Neural crest cell (in vitro differentiated cells): ENCODE results near the gene PLXDC2. TPM values are rescaled to one million over a fixed set of nuclear protein-coding genes. Genes with fewer than 3 reads are reported as not detected.

Experiments used
- DNase-seq: peaks from one replicate; pipeline ENCODE4 v3.0.0; 2021; ENCODE audit warnings: low read depth, mixed read lengths, low spot score
- H3K27ac Mint-ChIP-seq: one replicate; pipeline ENCODE4 v1.8.0; 2021; ENCODE audit warnings: mild to moderate bottlenecking, mixed read lengths; ENCODE audit not compliant: unreplicated experiment
- H3K27me3 Mint-ChIP-seq: 2 replicates; pipeline ENCODE4 v1.8.0; 2021; ENCODE audit warnings: low read depth, mild to moderate bottlenecking, mixed read lengths
- H3K36me3 Mint-ChIP-seq: 2 replicates; pipeline ENCODE4 v1.8.0; 2021; ENCODE audit warnings: low read depth, mild to moderate bottlenecking, mixed read lengths
- H3K4me1 Mint-ChIP-seq: 2 replicates; pipeline ENCODE4 v1.8.0; 2021; ENCODE audit warnings: mixed read lengths
- H3K4me3 Mint-ChIP-seq: one replicate; pipeline ENCODE4 v1.8.0; 2021; ENCODE audit warnings: mild to moderate bottlenecking, mixed read lengths
- H3K9me3 Mint-ChIP-seq: 2 replicates; pipeline ENCODE4 v1.8.0; 2021; ENCODE audit warnings: mixed read lengths
- CTCF ChIP-seq: fragments of 200-600 bp; sonication (generic); conservative IDR thresholded peaks from 2 replicates; pipeline ENCODE4 v1.5.0; 2021; ENCODE audit warnings: antibody characterized with exemption, mild to moderate bottlenecking
- total RNA-seq: library from RNA; stranded (reverse); gene quantifications from 2 replicates; pipeline ENCODE4 v1.2.1, GENCODE V29; 2021

PLXDC2 gene
- total RNA-seq, 1 donor from 2014 or later, result 4.0 TPM

DNA sequence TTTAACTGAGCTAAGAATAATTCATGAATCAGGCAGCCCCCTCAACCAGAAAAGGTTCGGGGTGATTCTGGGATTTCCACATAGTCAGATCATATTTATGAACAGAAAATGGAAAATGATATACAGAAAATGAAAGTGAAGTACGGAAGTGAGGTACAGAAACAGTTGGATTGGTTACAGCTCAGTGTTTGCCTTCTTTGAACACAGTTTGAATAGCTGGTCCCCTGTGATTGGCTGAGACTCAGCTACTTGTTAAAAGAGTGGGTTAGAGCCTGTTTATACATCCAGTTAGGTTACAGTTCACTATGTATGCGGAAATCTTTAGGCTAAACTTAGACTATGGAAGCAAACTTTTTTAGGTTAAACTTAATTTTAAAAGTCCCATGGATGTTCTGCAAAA is 511.7 kb downstream of the PLXDC2 start:
- no peaks in the 10 kb centered on the region for H3K27me3 Mint-ChIP-seq
- TF ChIP-seq CTCF, result no peak
- H3K27ac Mint-ChIP-seq, result no peak overlapping the region
- H3K4me1 Mint-ChIP-seq, result peaks cover 6% of the 10 kb centered on the region
- H3K9me3 Mint-ChIP-seq, result peaks cover 5% of the 10 kb centered on the region
- H3K4me3 Mint-ChIP-seq, result no peak overlapping the region
- DNase-seq, result no peak
- H3K36me3 Mint-ChIP-seq, result peaks cover 3% of the 10 kb centered on the region

GRCh38 chr10:20330246-20330645 is 514.0 kb downstream of the PLXDC2 start:
- Mint-ChIP-seq H3K27ac (no peak overlapping the region), H3K9me3 (peaks cover 11% of the 10 kb centered on the region), H3K4me1 (peaks cover 12% of the 10 kb centered on the region), H3K27me3 (no peaks in the 10 kb centered on the region), H3K36me3 (peaks cover 8% of the 10 kb centered on the region), H3K4me3 (no peak overlapping the region)
- no peak for DNase-seq
- no peak for TF ChIP-seq CTCF

- H3K27me3 Mint-ChIP-seq, result no peaks in the 10 kb centered on the region
- H3K4me1 Mint-ChIP-seq, result peaks cover 12% of the 10 kb centered on the region
- H3K27ac Mint-ChIP-seq, result no peak overlapping the region
- peaks cover 17% of the 10 kb centered on the region for H3K9me3 Mint-ChIP-seq
- TF ChIP-seq CTCF, result no peak
- peaks cover 19% of the 10 kb centered on the region for H3K36me3 Mint-ChIP-seq
- H3K4me3 Mint-ChIP-seq, result no peak overlapping the region
- no peak for DNase-seq
Measured at GRCh38 chr10:20334559-20334958, 518.3 kb downstream of the PLXDC2 start.
